Thoracic aorta (tissue), 2 donors: Measurements from ENCODE around the gene DHRS4L2. TPM values are rescaled to one million over a fixed set of nuclear protein-coding genes. Genes with fewer than 3 reads are reported as not detected.

Experiments
- ATAC-seq: fragments of 150-250 bp; one replicate; pipeline ENCODE4 v1.8.0; 2017; ENCODE audit warnings: low read depth; ENCODE audit not compliant: insufficient number of reproducible peaks, low FRiP score
- DNase-seq: peaks from one replicate; pipeline ENCODE4 v3.0.0-alpha.2; 2020; ENCODE audit warnings: low spot score
- H3K27ac ChIP-seq, 2 donors: fragments of 200-600 bp; sonication (generic); 1 replicate in 1 of 2; 2 replicates in 1 of 2; pipeline ENCODE4 v1.5.1; 2016; ENCODE audit warnings: mild to moderate bottlenecking in 2 of 2, moderate library complexity in 2 of 2
- H3K27me3 ChIP-seq: fragments of 200-600 bp; sonication (generic); replicated peaks from 2 replicates; pipeline ENCODE4 v1.6.0; 2016; ENCODE audit warnings: mild to moderate bottlenecking; ENCODE audit not compliant: insufficient read depth
- H3K36me3 ChIP-seq: fragments of 200-600 bp; sonication (generic); one replicate; pipeline ENCODE4 v1.5.1; 2016
- H3K4me1 ChIP-seq, 2 donors: fragments of 200-600 bp; sonication (generic); 1 replicate in 1 of 2; 2 replicates in 1 of 2; pipeline versions ENCODE4 v1.5.1 to v1.6.0; 2016; ENCODE audit warnings: low read depth in 2 of 2, mild to moderate bottlenecking in 1 of 2; ENCODE audit not compliant: control insufficient read depth in 1 of 2
- H3K4me3 ChIP-seq: fragments of 200-600 bp; sonication (generic); 2 replicates; pipeline ENCODE4 v1.5.1; 2016; ENCODE audit warnings: mild to moderate bottlenecking
- H3K9me3 ChIP-seq: fragments of 200-600 bp; sonication (generic); 2 replicates; pipeline ENCODE4 v1.5.1; 2016
- CTCF ChIP-seq: fragments of 200-600 bp; sonication (generic); IDR thresholded peaks from one replicate; pipeline ENCODE4 v1.5.1; 2019; ENCODE audit warnings: antibody characterized with exemption
- total RNA-seq, 2 donors: library from RNA; depleted of rRNA; stranded (reverse); fragments of >200 nt; gene quantifications; one replicate each; pipeline versions ENCODE4 v1.1.0 to v1.2.3, GENCODE V29; 2016

DHRS4L2 gene
- total RNA-seq, 2 donors from 2014 or later, result 5.5 to 6.9 TPM

- DNase-seq (no peak), ATAC-seq (no peak)
- no peak for TF ChIP-seq CTCF
- H3K9me3 ChIP-seq, result no peaks in the 10 kb centered on the region
- H3K36me3 ChIP-seq, result no peaks in the 10 kb centered on the region
- peaks cover 8 to 14% of the 10 kb centered on the region in 2 donors for H3K4me1 ChIP-seq
- H3K27me3 ChIP-seq, result no peaks in the 10 kb centered on the region
- H3K4me3 ChIP-seq, result no peak overlapping the region
- no peak overlapping the region for H3K27ac ChIP-seq
Observed at GRCh38 chr14:24054646-24055045, 65.9 kb downstream of the DHRS4L2 start.

Other genes with a start within 250 kb of the DHRS4L2 start
- 10 to 100 TPM; 18.0 to 20.6 TPM for gene DHRS4, start 35.2 kb upstream of the DHRS4L2 start, total RNA-seq
- under 1 TPM in 1 of 2 donors, not detected in 1; 0.14 TPM for gene CARMIL3, start 63.1 kb downstream of the DHRS4L2 start, total RNA-seq
- 1 to 10 TPM; 1.3 to 2.4 TPM for gene CPNE6, start 82.6 kb downstream of the DHRS4L2 start, total RNA-seq
- gene PCK2, start 105.4 kb downstream of the DHRS4L2 start, total RNA-seq, result 10 to 100 TPM; 11.4 to 16.9 TPM
- gene DCAF11, start 125.8 kb downstream of the DHRS4L2 start, total RNA-seq, result 10 to 100 TPM; 52.8 to 54.2 TPM
- gene NRL, start 126.0 kb downstream of the DHRS4L2 start, total RNA-seq, result 1 to 10 TPM in 1 of 2 donors, under 1 TPM in 1; 0.92 to 6.1 TPM
- gene FITM1, start 141.7 kb downstream of the DHRS4L2 start, total RNA-seq, result under 1 TPM in 1 of 2 donors, not detected in 1; 0.78 TPM
- 10 to 100 TPM; 61.2 to 84.5 TPM for gene PSME1, start 147.3 kb downstream of the DHRS4L2 start, total RNA-seq
- 10 to 100 TPM in 1 of 2 donors, 1 to 10 TPM in 1; 4.9 to 18.6 TPM for gene EMC9, start 152.7 kb downstream of the DHRS4L2 start, total RNA-seq
- 10 to 100 TPM; 24.6 to 28.8 TPM for gene PSME2, start 157.7 kb downstream of the DHRS4L2 start, total RNA-seq
- 10 to 100 TPM; 60.4 to 94.6 TPM for gene RNF31, start 158.6 kb downstream of the DHRS4L2 start, total RNA-seq
- 10 to 100 TPM; 74.8 to 86.1 TPM for gene IRF9, start 172.3 kb downstream of the DHRS4L2 start, total RNA-seq
- gene REC8, start 183.2 kb downstream of the DHRS4L2 start, total RNA-seq, result 10 to 100 TPM; 13.1 to 23.6 TPM
- gene IPO4, start 199.9 kb downstream of the DHRS4L2 start, total RNA-seq, result 10 to 100 TPM; 19.9 to 64.6 TPM
- gene TM9SF1, start 206.5 kb downstream of the DHRS4L2 start, total RNA-seq, result 10 to 100 TPM; 51.8 to 81.9 TPM
- not detected for gene TSSK4, start 216.8 kb downstream of the DHRS4L2 start, total RNA-seq
- gene CHMP4A, start 224.6 kb downstream of the DHRS4L2 start, total RNA-seq, result 10 to 100 TPM; 33.4 to 58.3 TPM
- gene MDP1, start 227.1 kb downstream of the DHRS4L2 start, total RNA-seq, result 10 to 100 TPM; 15.7 to 24.0 TPM
- gene NEDD8, start 243.4 kb downstream of the DHRS4L2 start, total RNA-seq, result 10 to 100 TPM; 76.0 to 91.4 TPM
- 10 to 100 TPM; 39.2 to 51.3 TPM for gene GMPR2, start 244.0 kb downstream of the DHRS4L2 start, total RNA-seq